Fibroblast of pulmonary artery (primary cell): ENCODE results near the gene ARL14EP.

Source experiments
- DNase-seq: peaks from one replicate; pipeline ENCODE4 v3.0.0-alpha.2; 2010; ENCODE audit warnings: low read depth
- H3K4me3 ChIP-seq: replicated peaks from 2 replicates; pipeline ENCODE4 v1.5.1; 2011; ENCODE audit warnings: low read depth, mild to moderate bottlenecking, control low read depth, low read length, moderate library complexity
- CTCF ChIP-seq: IDR thresholded peaks from 2 replicates; pipeline ENCODE4 v1.5.1; 2011; ENCODE audit warnings: mild to moderate bottlenecking, control low read depth, low read length, inconsistent platforms; ENCODE audit errors: missing control alignments

The ARL14EP gene

GRCh38 chr11:30322191-30322590 lies 713 bp upstream of the ARL14EP start:
- DNase-seq, result no peak
- TF ChIP-seq CTCF, result no peak
- H3K4me3 ChIP-seq, result peak overlapping the region; percentile 89

- DNase-seq, result no peak
- TF ChIP-seq CTCF, result no peak
- H3K4me3 ChIP-seq, result no peak overlapping the region
Measured at GRCh38 chr11:30326114-30326778, 3.3 kb downstream of the ARL14EP start.

DNA sequence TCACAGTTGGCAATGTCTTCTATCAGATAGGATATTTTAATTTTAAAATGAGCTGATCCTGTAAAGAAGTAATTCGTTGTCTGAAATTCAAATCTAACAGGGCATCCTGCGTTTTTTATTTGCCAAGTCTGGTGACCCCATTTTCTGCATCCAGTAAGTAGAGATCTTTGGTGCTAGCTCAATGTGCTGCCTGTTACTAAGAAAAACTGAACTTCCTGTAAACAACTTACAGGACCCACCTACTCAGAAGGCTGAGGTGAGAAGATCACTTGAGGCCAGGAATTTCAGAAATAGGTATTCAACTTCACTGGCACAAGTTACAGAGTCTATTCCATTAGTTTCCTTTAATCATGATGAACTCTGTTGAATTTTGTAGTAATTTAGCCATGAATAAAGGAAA lies 4.0 kb downstream of the ARL14EP start:
- no peak for TF ChIP-seq CTCF
- H3K4me3 ChIP-seq, result no peak overlapping the region
- no peak for DNase-seq

DNA sequence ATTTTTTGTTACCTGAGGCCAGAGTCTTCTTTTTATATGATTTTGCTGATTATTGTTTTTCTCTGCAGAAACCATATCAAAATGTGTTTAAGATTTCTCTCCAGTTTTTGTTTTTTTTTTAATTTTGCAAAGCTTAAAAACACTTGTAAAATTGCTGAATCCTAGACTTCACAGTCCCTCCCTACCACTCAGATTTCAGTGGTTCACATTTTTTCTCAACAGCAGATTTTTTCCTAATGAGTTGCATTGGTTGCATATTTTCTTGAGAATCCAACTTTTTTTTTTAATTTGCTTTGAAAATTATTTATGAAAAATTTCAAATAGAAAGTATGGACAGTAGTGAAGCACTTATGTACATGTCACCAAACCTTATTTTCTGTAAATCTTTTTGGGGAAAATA lies 5.8 kb downstream of the ARL14EP start:
- peak; percentile 18 for DNase-seq
- H3K4me3 ChIP-seq, result no peak overlapping the region
- TF ChIP-seq CTCF, result no peak

GRCh38 chr11:30329150-30329940 lies 6.4 kb downstream of the ARL14EP start:
- no peak for DNase-seq
- no peak overlapping the region for H3K4me3 ChIP-seq
- TF ChIP-seq CTCF, result no peak

DNA sequence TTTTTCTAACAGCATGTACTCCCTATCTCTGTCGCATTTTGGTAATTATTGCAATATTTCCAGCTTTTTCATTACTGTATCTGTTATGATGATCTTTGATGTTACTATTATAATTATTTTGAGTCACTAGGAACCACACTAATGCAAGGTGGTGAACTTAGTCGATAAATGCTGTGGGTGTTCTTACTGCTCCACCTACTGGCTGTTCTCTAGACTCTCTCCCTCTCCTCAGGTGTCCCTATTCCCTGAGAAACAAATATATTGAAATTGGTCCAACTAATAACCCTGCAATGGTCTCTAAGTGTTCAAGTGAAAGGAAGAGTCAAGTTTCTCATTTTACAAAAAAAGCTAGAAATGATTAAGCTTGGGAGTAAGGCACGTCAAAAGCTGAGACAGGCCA lies 10.5 kb downstream of the ARL14EP start:
- TF ChIP-seq CTCF, result peak; percentile 65
- peak; percentile 37 for DNase-seq
- no peak overlapping the region for H3K4me3 ChIP-seq

- no peak for TF ChIP-seq CTCF
- no peak overlapping the region for H3K4me3 ChIP-seq
- DNase-seq, result no peak
Measured at GRCh38 chr11:30342736-30343166, 19.8 kb downstream of the ARL14EP start.
